ENCODE results near the gene PSMC5.

PSMC5 gene

GRCh38 chr17:63832455-63832854 lies 5.2 kb downstream of the PSMC5 start:
- no peak overlapping the region for H3K4me3 ChIP-seq (ENCODE audit: low read depth, low read length)
- DNase-seq (ENCODE audit: low read depth) = no peak
- TF ChIP-seq CTCF (conservative IDR thresholded peaks at IDR 0.05; ENCODE audit: low read depth, low read length) = peak; percentile 23

GRCh38 chr17:63833026-63833740 lies 6.0 kb downstream of the PSMC5 start:
- no peak for TF ChIP-seq CTCF (conservative IDR thresholded peaks at IDR 0.05; ENCODE audit: low read depth, low read length)
- no peak overlapping the region for H3K4me3 ChIP-seq (ENCODE audit: low read depth, low read length)
- no peak for DNase-seq (ENCODE audit: low read depth)

GRCh38 chr17:63833741-63834373 lies 6.6 kb downstream of the PSMC5 start:
- TF ChIP-seq CTCF (conservative IDR thresholded peaks at IDR 0.05; ENCODE audit: low read depth, low read length) = no peak
- no peak overlapping the region for H3K4me3 ChIP-seq (ENCODE audit: low read depth, low read length)
- DNase-seq (ENCODE audit: low read depth) = no peak

GRCh38 chr17:63834431-63835166 lies 7.4 kb downstream of the PSMC5 start:
- peak; percentile 83 for DNase-seq (ENCODE audit: low read depth)
- no peak overlapping the region for H3K4me3 ChIP-seq (ENCODE audit: low read depth, low read length)
- peak; percentile 68 for TF ChIP-seq CTCF (conservative IDR thresholded peaks at IDR 0.05; ENCODE audit: low read depth, low read length)

DNA sequence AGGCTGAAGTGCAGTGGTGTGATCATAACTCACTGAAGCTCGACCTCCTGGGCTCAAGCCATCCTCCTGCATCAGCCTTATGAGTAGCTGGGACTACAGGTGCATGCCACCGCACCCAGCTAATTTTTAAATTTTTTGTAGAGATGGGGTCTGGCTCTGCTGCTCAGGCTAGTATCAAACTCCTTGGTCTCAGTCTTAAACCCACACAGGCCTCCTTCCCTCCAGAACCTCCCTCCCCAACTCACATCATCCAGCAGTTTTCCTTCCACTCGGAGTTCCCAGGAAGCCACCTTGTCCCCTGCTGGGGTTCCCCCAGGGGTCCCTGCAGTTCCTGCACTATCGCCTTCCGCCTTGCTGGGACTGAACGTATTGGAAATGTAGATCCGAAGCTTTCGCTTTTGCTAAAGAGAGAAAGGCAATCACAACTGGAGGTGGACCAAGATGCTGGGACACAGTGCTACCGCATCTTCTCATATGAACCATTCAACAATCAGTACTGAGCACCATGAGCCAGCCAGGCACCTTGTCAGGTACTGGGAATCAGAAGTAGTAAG lies 8.0 kb downstream of the PSMC5 start:
- H3K4me3 ChIP-seq (ENCODE audit: low read depth, low read length) = no peak overlapping the region
- no peak for DNase-seq (ENCODE audit: low read depth)
- TF ChIP-seq CTCF (conservative IDR thresholded peaks at IDR 0.05; ENCODE audit: low read depth, low read length) = no peak

GRCh38 chr17:63836811-63837210 lies 9.6 kb downstream of the PSMC5 start:
- TF ChIP-seq CTCF (conservative IDR thresholded peaks at IDR 0.05; ENCODE audit: low read depth, low read length) = no peak
- H3K4me3 ChIP-seq (ENCODE audit: low read depth, low read length) = no peak overlapping the region
- DNase-seq (ENCODE audit: low read depth) = no peak

All from choroid plexus epithelial cell (primary cell).